NK-92 (cell line): ENCODE results near the gene PRKCG.
"Not testable (repeated sequence)": the region's sequence is repeated elsewhere in the genome, so short reads cannot be mapped to it uniquely, and the experiment has no call there.

Experiments used
- DNase-seq: peaks from one replicate; lab custom pipeline; 2025; ENCODE audit not compliant: unreplicated experiment; lab: John Stamatoyannopoulos, UW

The PRKCG gene

GRCh38 chr19:53942001-53942786, 60.2 kb downstream of the PRKCG start:
- DNase-seq = no peak

GRCh38 chr19:53944416-53944815, 62.4 kb downstream of the PRKCG start:
- DNase-seq = no peak

DNA sequence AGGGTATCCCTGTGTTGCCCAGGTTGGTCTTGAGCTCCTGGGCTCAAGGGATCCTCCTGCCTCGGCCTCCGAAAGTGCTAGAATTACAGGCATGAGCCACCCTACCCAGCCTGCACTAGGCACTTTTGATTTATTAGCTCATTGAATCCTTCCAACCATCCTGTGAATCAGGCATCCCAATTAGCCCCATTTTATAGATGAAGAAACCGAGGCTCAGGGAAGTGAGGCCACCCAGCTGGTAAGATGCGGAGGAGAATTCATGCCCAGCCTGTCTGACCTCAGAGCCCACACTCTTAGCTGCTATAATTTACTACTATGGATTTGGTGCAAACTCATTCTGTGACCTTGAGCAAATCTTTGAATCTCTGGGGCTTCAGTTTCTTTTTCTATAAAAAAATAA, 62.9 kb downstream of the PRKCG start:
- DNase-seq = no peak

DNA sequence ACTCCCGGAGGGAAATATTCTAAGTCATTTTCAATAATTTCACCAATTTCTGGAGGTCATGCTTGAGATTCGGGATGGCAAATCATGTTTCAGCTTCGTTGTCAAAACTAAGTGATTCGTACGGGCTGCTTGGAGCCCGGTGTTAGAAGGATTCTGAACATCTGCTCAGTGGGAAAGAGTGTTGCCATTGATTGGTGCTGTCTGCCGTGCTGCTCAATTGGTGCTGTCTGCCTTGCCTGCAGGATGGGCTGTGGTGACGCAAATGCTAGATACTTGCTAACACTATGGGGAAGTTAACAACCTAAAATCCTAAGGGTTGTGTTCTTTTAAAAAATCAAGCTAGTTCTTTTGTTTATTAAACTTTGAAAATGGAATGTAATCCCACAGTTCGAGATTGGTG, 63.4 kb downstream of the PRKCG start:
- no peak for DNase-seq

GRCh38 chr19:53945998-53946397, 64.0 kb downstream of the PRKCG start:
- no peak for DNase-seq

DNA sequence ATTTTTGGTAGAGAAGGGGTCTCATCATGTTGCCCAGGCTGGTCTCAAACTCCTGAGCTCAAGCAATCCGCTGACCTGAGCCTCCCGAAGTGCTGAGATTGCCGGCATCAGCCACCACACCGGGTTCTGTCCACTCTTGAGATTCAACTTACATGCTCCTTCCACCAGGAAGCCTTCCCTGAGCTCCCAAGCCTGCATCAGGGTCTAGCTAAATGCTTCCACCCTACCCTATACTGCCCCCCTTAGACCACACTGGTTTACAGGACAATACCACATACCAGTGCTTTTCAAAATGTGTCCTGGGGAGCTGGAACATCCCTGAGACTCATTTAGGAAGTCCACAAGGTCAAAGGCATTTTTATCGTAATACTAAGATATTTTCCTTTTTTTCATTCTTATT, 65.6 kb downstream of the PRKCG start:
- DNase-seq = no peak

- not testable (repeated sequence) for DNase-seq
These were observed 66.6 kb downstream of the PRKCG start for GRCh38 chr19:53948611-53949010.

GRCh38 chr19:53951436-53951835, 69.4 kb downstream of the PRKCG start:
- DNase-seq = no peak

GRCh38 chr19:53951947-53952346, 70.0 kb downstream of the PRKCG start:
- no peak for DNase-seq

DNA sequence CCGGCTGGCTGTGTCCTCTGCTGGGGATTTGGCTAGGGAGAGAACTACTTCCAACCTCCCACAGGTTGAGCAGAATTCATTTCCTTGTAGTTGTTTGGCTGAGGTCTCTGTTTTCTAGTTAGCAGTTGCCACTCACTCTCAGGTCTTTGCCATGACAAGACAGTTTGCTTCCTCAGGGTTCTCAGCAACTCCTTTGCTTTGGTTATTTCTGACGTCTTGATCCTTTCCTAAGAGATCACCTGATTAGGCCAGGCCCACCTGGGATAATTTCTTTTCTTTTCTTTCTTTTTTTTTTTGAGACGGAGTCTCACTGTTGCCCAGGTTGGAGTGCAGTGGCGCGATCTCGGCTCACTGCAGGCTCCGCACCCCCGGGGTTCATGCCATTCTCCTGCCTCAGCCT, 71.4 kb downstream of the PRKCG start:
- DNase-seq = no peak
